IMR-90 (cell line): ENCODE data around the gene FBXL4. TPM values are rescaled to one million over a fixed set of nuclear protein-coding genes. Genes with fewer than 3 reads are reported as not detected.

Experiments used
- ATAC-seq: fragments of 200-7000 bp; cut with Tn5 transposase; 2 replicates; pipeline ENCODE4 v1.9.1; 2020; ENCODE audit warnings: low read depth, mild to moderate bottlenecking, moderate library complexity
- BruUV-seq: library from RNA; stranded (reverse); fragments of 400-500 nt; replicated peaks from 2 replicates; lab custom pipeline; 2021; lab: Mats Ljungman, UMichigan
- CTCF ChIA-PET: fragments of 300-600 bp; formaldehyde crosslinking; extraction: SDS; loops from one replicate; lab custom pipeline; 2021; ENCODE audit warnings: antibody characterized with exemption; lab: Yijun Ruan, JAX
- POLR2A ChIA-PET: fragments of 300-600 bp; sonication (Branson Sonifier 250); formaldehyde crosslinking; loops from one replicate; lab custom pipeline; 2022; ENCODE audit warnings: antibody characterized with exemption; ENCODE audit not compliant: unreplicated experiment; lab: Charles Lee
- DNase-seq: peaks from one replicate; pipeline ENCODE4 v3.0.0; 2013
- H2AFZ ChIP-seq: replicated peaks from 2 replicates; pipeline ENCODE3; 2013; ENCODE audit warnings: low read length, mild to moderate bottlenecking; ENCODE audit not compliant: poor library complexity
- H2AK5ac ChIP-seq: 2 replicates; pipeline ENCODE4 v1.6.1; 2013; ENCODE audit warnings: low read depth, low read length, inconsistent platforms
- H2AK9ac ChIP-seq: replicated peaks from 2 replicates; pipeline ENCODE3; 2013; ENCODE audit warnings: mild to moderate bottlenecking, low read depth, low read length, moderate library complexity; ENCODE audit not compliant: poor library complexity
- H2BK120ac ChIP-seq: 2 replicates; pipeline ENCODE4 v1.6.1; 2013; ENCODE audit warnings: low read depth, low read length, inconsistent platforms
- H2BK15ac ChIP-seq: 3 replicates; pipeline ENCODE4 v1.6.1; 2013; ENCODE audit warnings: low read depth, low read length, inconsistent platforms
- H2BK20ac ChIP-seq: 2 replicates; pipeline ENCODE4 v1.6.1; 2013; ENCODE audit warnings: low read depth, mild to moderate bottlenecking, inconsistent platforms, low read length, moderate library complexity
- H2BK5ac ChIP-seq: 2 replicates; pipeline ENCODE4 v1.6.1; 2013; ENCODE audit warnings: mild to moderate bottlenecking, low read depth, low read length, inconsistent platforms; ENCODE audit not compliant: poor library complexity, severe bottlenecking
- H3K14ac ChIP-seq: replicated peaks from 2 replicates; pipeline ENCODE4 v1.6.1; 2013; ENCODE audit warnings: low read depth, low read length, inconsistent platforms
- H3K18ac ChIP-seq: 2 replicates; pipeline ENCODE4 v1.6.1; 2013; ENCODE audit warnings: low read depth, low read length, control low read depth
- H3K23ac ChIP-seq: 2 replicates; pipeline ENCODE4 v1.6.1; 2013; ENCODE audit warnings: low read depth, low read length, inconsistent platforms
- H3K27ac ChIP-seq: 2 replicates; pipeline ENCODE4 v1.5.1; 2013; ENCODE audit warnings: mild to moderate bottlenecking, control low read depth, low read length; ENCODE audit not compliant: insufficient read depth
- H3K27me3 ChIP-seq: 2 replicates; pipeline ENCODE4 v1.6.1; 2013; ENCODE audit warnings: low read length; ENCODE audit not compliant: control insufficient read depth, insufficient read depth
- H3K36me3 ChIP-seq: 2 replicates; pipeline ENCODE4 v1.6.1; 2013; ENCODE audit warnings: low read length, mixed read lengths; ENCODE audit not compliant: control insufficient read depth, insufficient read depth
- H3K4ac ChIP-seq: 2 replicates; pipeline ENCODE4 v1.6.1; 2013; ENCODE audit warnings: low read depth, low read length, inconsistent platforms
- H3K4me1 ChIP-seq: 2 replicates; pipeline ENCODE4 v1.6.1; 2013; ENCODE audit warnings: low read length, mixed read lengths; ENCODE audit not compliant: control insufficient read depth, insufficient read depth
- H3K4me2 ChIP-seq: 2 replicates; pipeline ENCODE4 v1.6.1; 2013; ENCODE audit warnings: low read depth, mild to moderate bottlenecking, control low read depth, low read length, moderate library complexity
- H3K4me3 ChIP-seq: 2 replicates; pipeline ENCODE4 v1.5.1; 2013; ENCODE audit warnings: low read depth, mild to moderate bottlenecking, control low read depth, low read length, moderate library complexity; ENCODE audit not compliant: insufficient read depth
- H3K56ac ChIP-seq: 2 replicates; pipeline ENCODE4 v1.6.1; 2013; ENCODE audit warnings: low read length, inconsistent platforms; ENCODE audit not compliant: insufficient read depth; ENCODE audit errors: extremely low read depth
- H3K79me1 ChIP-seq, 2 experiments: 2 replicates each; pipeline ENCODE4 v1.6.1; 2013; ENCODE audit warnings: low read length in 2 of 2, inconsistent platforms in 1 of 2, low read depth in 1 of 2
- H3K9ac ChIP-seq: 2 replicates; pipeline ENCODE4 v1.6.1; 2013; ENCODE audit warnings: low read depth, low read length, control low read depth
- H3K9me1 ChIP-seq: 2 replicates; pipeline ENCODE4 v1.6.1; 2013; ENCODE audit warnings: low read length, inconsistent platforms; ENCODE audit not compliant: insufficient read depth
- H3K9me3 ChIP-seq: 2 replicates; pipeline ENCODE4 v1.6.1; 2013; ENCODE audit warnings: low read length; ENCODE audit not compliant: control insufficient read depth, insufficient read depth
- H4K20me1 ChIP-seq: 2 replicates; pipeline ENCODE4 v1.6.1; 2013; ENCODE audit warnings: low read length, inconsistent platforms; ENCODE audit not compliant: insufficient read depth
- H4K5ac ChIP-seq: 2 replicates; pipeline ENCODE4 v1.6.1; 2013; ENCODE audit warnings: mild to moderate bottlenecking, low read depth, low read length, control low read depth
- H4K8ac ChIP-seq, 2 experiments: 2 replicates each; pipeline ENCODE4 v1.6.1; 2013; ENCODE audit warnings: low read depth in 2 of 2, low read length in 2 of 2, control low read depth in 1 of 2, inconsistent platforms in 1 of 2
- H4K91ac ChIP-seq: 2 replicates; pipeline ENCODE4 v1.6.1; 2013; ENCODE audit warnings: low read depth, low read length, inconsistent platforms; ENCODE audit not compliant: insufficient read depth
- BHLHE40 ChIP-seq: fragments of 150-350 bp; IDR thresholded peaks from 2 replicates; pipeline ENCODE4 v1.6.1; 2016; ENCODE audit warnings: mild to moderate bottlenecking, low read depth, low read length
- FOS ChIP-seq: fragments of 150-350 bp; IDR thresholded peaks from 2 replicates; pipeline ENCODE4 v1.6.1; 2016; ENCODE audit warnings: low read depth, low read length
- MAZ ChIP-seq: IDR thresholded peaks from 2 replicates; pipeline ENCODE4 v1.6.1; 2012; ENCODE audit warnings: low read depth, mild to moderate bottlenecking, low read length, improper control_type of control experiment, moderate library complexity, borderline replicate concordance
- RAD21 ChIP-seq: IDR thresholded peaks from 2 replicates; pipeline ENCODE4 v1.6.1; 2012; ENCODE audit warnings: low read length, improper control_type of control experiment
- RCOR1 ChIP-seq: IDR thresholded peaks from 2 replicates; pipeline ENCODE4 v1.6.1; 2012; ENCODE audit warnings: mild to moderate bottlenecking, low read length, improper control_type of control experiment; ENCODE audit not compliant: insufficient replicate concordance
- RFX5 ChIP-seq: IDR thresholded peaks from 2 replicates; pipeline ENCODE4 v1.8.0; 2012; ENCODE audit warnings: low read depth, mild to moderate bottlenecking, low read length, moderate library complexity
- WGBS, 2 experiments: methylation state at CpG; one replicate each; pipeline versions ENCODE4 v1.1.5 to v1.1.7; 2013; ENCODE audit warnings: missing lambda C conversion rate in 2 of 2; ENCODE audit not compliant: insufficient read length in 1 of 2; ENCODE audit errors: extremely low coverage in 2 of 2; 5-methylcytosine and 5-hydroxymethylcytosine counted together
- dilution Hi-C: fragments of 300-500 bp; cut with HindIII; formaldehyde crosslinking; loops from one replicate; pipeline ENCODE4 v1.14.3; 2018; ENCODE audit warnings: low sequenced_read_pairs; ENCODE audit not compliant: unreplicated experiment
- in situ Hi-C: fragments of 300-500 bp; cut with MboI; formaldehyde crosslinking; loops from 3 replicates; pipeline ENCODE4 v1.14.3; 2019; ENCODE audit warnings: low sequenced_read_pairs, inconsistent platforms, mixed read lengths
- intact Hi-C: fragments of 100-400 bp; cut with micrococcal nuclease; formaldehyde crosslinking; loops from 2 replicates; pipeline ENCODE4 v1.10.0; 2022
- polyA plus RNA-seq, 3 experiments: library from polyadenylated mRNA; depleted of rRNA; stranded (reverse); fragments of >200 nt; gene quantifications; 2 replicates each; pipeline ENCODE4 v1.2.3, GENCODE V29; 2012; ENCODE audit warnings: low replicate concordance in 1 of 3
- total RNA-seq: library from RNA; depleted of rRNA; stranded (reverse); fragments of >200 nt; gene quantifications from 2 replicates; pipeline ENCODE4 v1.2.3, GENCODE V29; 2012

FBXL4 gene
- total and polyA plus RNA-seq, 2 of the 4 experiments (the other 2 are of a cell fraction): 7.8 to 17.6 TPM

GRCh38 chr6:98944598-98945081, 3.1 kb downstream of the FBXL4 start:
- H3K27ac ChIP-seq: no peak overlapping the region
- intact Hi-C loops (no loop called here), in situ Hi-C loops (no loop called here), dilution Hi-C loops (no loop called here)
- ATAC-seq (no peak), DNase-seq (peak; percentile 72)
- no peak overlapping the region for H3K4ac ChIP-seq
- H4K20me1 ChIP-seq: peaks cover 2% of the 10 kb centered on the region; the same call in 1 of the 2 replicates
- H3K14ac ChIP-seq: no peak overlapping the region
- H3K18ac ChIP-seq: no peak overlapping the region
- no peak overlapping the region for H2AK5ac ChIP-seq
- peak overlapping the region; percentile 66 for H3K4me2 ChIP-seq
- H3K9ac ChIP-seq: no peak overlapping the region
- ChIA-PET POLR2A (no interaction called here), CTCF (interaction anchor here (0.6 kb wide), 1 partner anchor 15 kb away, joined by 3 read pairs; no protein-coding TSS in a partner anchor)
- no peak overlapping the region for H4K8ac ChIP-seq
- WGBS, 2 experiments: 20% methylated on average over 1 of the region's 2 CpGs; no CpG with 5 or more reads in 1 of the 2 experiments
- H2AFZ ChIP-seq: no peak overlapping the region
- H2AK9ac ChIP-seq: no peak overlapping the region
- no peak overlapping the region for H3K4me3 ChIP-seq
- no peaks in the 10 kb centered on the region for H3K27me3 ChIP-seq
- H2BK15ac ChIP-seq: no peak overlapping the region
- no peak overlapping the region for H2BK20ac ChIP-seq
- H4K91ac ChIP-seq: no peak overlapping the region
- no peaks in the 10 kb centered on the region for H3K36me3 ChIP-seq
- H3K9me1 ChIP-seq: peaks cover 4% of the 10 kb centered on the region; the same call in 1 of the 2 replicates
- H3K56ac ChIP-seq: no peak overlapping the region
- BruUV-seq: no TSS peak
- peaks cover 4% of the 10 kb centered on the region for H3K4me1 ChIP-seq
- TF ChIP-seq RAD21 (no peak), RCOR1 (no peak), RFX5 (no peak), MAZ (no peak), FOS (no peak), BHLHE40 (no peak)
- H4K5ac ChIP-seq: no peak overlapping the region; the same call in 1 of the 2 replicates
- H3K23ac ChIP-seq: peak overlapping the region; percentile 46; the same call in 1 of the 2 replicates
- peaks cover 16 to 34% of the 10 kb centered on the region in 2 experiments for H3K79me1 ChIP-seq
- no peak overlapping the region for H2BK120ac ChIP-seq
- no peaks in the 10 kb centered on the region for H3K9me3 ChIP-seq
- H2BK5ac ChIP-seq: no peak overlapping the region
